Kidney (tissue), 14 donors: ENCODE data around the gene SMIM14. TPM values are rescaled to one million over a fixed set of nuclear protein-coding genes. Genes with fewer than 3 reads are reported as not detected.
"Not testable (repeated sequence)": the region's sequence is repeated elsewhere in the genome, so short reads cannot be mapped to it uniquely, and the experiment has no call there.

ENCODE experiments used
- DNase-seq, 5 donors: peaks; one replicate each; pipeline ENCODE4 v3.0.0-alpha.2; 2013 to 2020
- FAIRE-seq: peaks from 2 replicates; lab custom pipeline; 2012; peaks lifted over from hg19 to GRCh38; lab: Jason Lieb, UNC
- H3K27ac ChIP-seq, 2 donors: one replicate each; pipeline ENCODE4 v1.7.0; 2013; ENCODE audit warnings: low read depth in 2 of 2, low read length in 2 of 2, inconsistent platforms in 1 of 2
- H3K27me3 ChIP-seq: one replicate; pipeline ENCODE4 v1.7.1; 2013; ENCODE audit warnings: low read length, inconsistent platforms; ENCODE audit not compliant: control insufficient read depth, insufficient read depth
- H3K36me3 ChIP-seq, 3 donors: one replicate each; pipeline versions ENCODE4 v1.7.0 to v1.7.1; 2013; ENCODE audit warnings: low read length in 3 of 3, control low read depth in 1 of 3, inconsistent platforms in 1 of 3; ENCODE audit not compliant: insufficient read depth in 3 of 3, control insufficient read depth in 2 of 3
- H3K4me1 ChIP-seq, 3 donors: one replicate each; pipeline versions ENCODE4 v1.7.0 to v1.7.1; 2013; ENCODE audit warnings: low read length in 3 of 3, inconsistent platforms in 1 of 3, low read depth in 1 of 3; ENCODE audit not compliant: control insufficient read depth in 2 of 3, insufficient read depth in 2 of 3
- H3K4me3 ChIP-seq, 3 donors: one replicate each; pipeline versions ENCODE4 v1.7.0 to v1.8.1; 2013; ENCODE audit warnings: low read length in 3 of 3, control low read depth in 1 of 3, inconsistent platforms in 1 of 3
- H3K9ac ChIP-seq, 3 donors: one replicate each; pipeline versions ENCODE4 v1.7.0 to v1.7.1; 2013; ENCODE audit warnings: low read length in 3 of 3, control low read depth in 1 of 3, inconsistent platforms in 1 of 3
- H3K9me3 ChIP-seq, 3 donors: one replicate each; pipeline versions ENCODE4 v1.7.0 to v1.7.1; 2013; ENCODE audit warnings: low read length in 3 of 3, control low read depth in 1 of 3, inconsistent platforms in 1 of 3; ENCODE audit not compliant: control insufficient read depth in 2 of 3, insufficient read depth in 1 of 3
- CTCF ChIP-seq: IDR thresholded peaks from 3 replicates; pipeline ENCODE4 v1.5.1; 2012; ENCODE audit warnings: mild to moderate bottlenecking, moderate library complexity, borderline replicate concordance; ENCODE audit not compliant: insufficient read depth; ENCODE audit errors: extremely low read depth
- intact Hi-C: fragments of 100-400 bp; cut with DNase I; formaldehyde crosslinking; loops from one replicate; pipeline ENCODE4 v1.11.1; 2022
- polyA plus RNA-seq: library from polyadenylated mRNA; stranded (reverse); fragments of 350-450 nt; fragmentation: Illumina TruSeq; extraction: RNeasy Lipid Tissue Mini Kit (QIAGEN cat#74804); gene quantifications from one replicate; pipeline ENCODE4 v1.2.3, GENCODE V29; 2014; ENCODE audit warnings: low read depth, low replicate concordance; ENCODE audit not compliant: insufficient read depth
- total RNA-seq: library from RNA; stranded (reverse); fragmentation: NEBNext Ultra II Directional; extraction: Animal tissue kit (Norgen Biotek cat#: 25700); gene quantifications from one replicate; pipeline ENCODE4 v1.2.1, GENCODE V29; 2021
- donor health status: control.
- donor health status: control.
- donor health status: control.
- donor health status: control.
- donor health status: control.
- donor health status: DM: yes; HTN: yes; CAD: no.
- donor health status: Normal renal cell carcinoma (clear cell type).

SMIM14 gene
- total and polyA plus RNA-seq, 2 donors from 2014 or later, result 26.3 to 64.2 TPM

- Histone ChIP-seq H3K27me3 (no peaks in the 10 kb centered on the region), H3K4me1 (no peaks in the 10 kb centered on the region), H3K9ac (no peak overlapping the region), H3K4me3 (no peak overlapping the region), H3K9me3 (no peaks in the 10 kb centered on the region), H3K36me3 (no peaks in the 10 kb centered on the region), H3K27ac (no peak overlapping the region)
- TF ChIP-seq CTCF, result no peak
- intact Hi-C loops, result no loop called here
- no peak for DNase-seq
- FAIRE-seq, result no peak
These were observed 22.1 kb upstream of the SMIM14 start for GRCh38 chr4:39660757-39661156.

GRCh38 chr4:39660045-39660444 lies 21.4 kb upstream of the SMIM14 start:
- H3K27me3 ChIP-seq, result no peaks in the 10 kb centered on the region
- intact Hi-C loops, result no loop called here
- no peaks in the 10 kb centered on the region for H3K9me3 ChIP-seq
- FAIRE-seq, result no peak
- no peaks in the 10 kb centered on the region for H3K4me1 ChIP-seq
- H3K4me3 ChIP-seq, result no peak overlapping the region
- H3K36me3 ChIP-seq, result no peaks in the 10 kb centered on the region
- DNase-seq, result no peak
- H3K9ac ChIP-seq, result no peak overlapping the region
- H3K27ac ChIP-seq, result no peak overlapping the region
- TF ChIP-seq CTCF, result no peak

- Histone ChIP-seq H3K27ac (no peak overlapping the region), H3K36me3 (no peaks in the 10 kb centered on the region), H3K27me3 (no peaks in the 10 kb centered on the region), H3K4me3 (no peak overlapping the region), H3K9ac (no peak overlapping the region), H3K4me1 (no peaks in the 10 kb centered on the region), H3K9me3 (no peaks in the 10 kb centered on the region)
- FAIRE-seq, result no peak
- TF ChIP-seq CTCF, result no peak
- intact Hi-C loops, result no loop called here
- DNase-seq, result no peak
These were observed 20.1 kb upstream of the SMIM14 start for GRCh38 chr4:39658756-39659155.

GRCh38 chr4:39657465-39657864 lies 18.8 kb upstream of the SMIM14 start:
- Histone ChIP-seq H3K27ac (no peak overlapping the region), H3K9ac (no peak overlapping the region), H3K9me3 (no peaks in the 10 kb centered on the region), H3K4me3 (no peak overlapping the region), H3K36me3 (no peaks in the 10 kb centered on the region), H3K27me3 (no peaks in the 10 kb centered on the region), H3K4me1 (no peaks in the 10 kb centered on the region)
- intact Hi-C loops, result no loop called here
- no peak for TF ChIP-seq CTCF
- DNase-seq (no peak), FAIRE-seq (no peak)

GRCh38 chr4:39656638-39657037 lies 18.0 kb upstream of the SMIM14 start:
- FAIRE-seq, H3K36me3 ChIP-seq, H3K4me1 ChIP-seq, H3K4me3 ChIP-seq, H3K9me3 ChIP-seq, H3K9ac ChIP-seq, H3K27ac ChIP-seq, H3K27me3 ChIP-seq, DNase-seq, intact Hi-C loops: not testable (repeated sequence)
